Liver (tissue), 9 donors: ENCODE results near the gene NHLRC2. TPM values are rescaled to one million over a fixed set of nuclear protein-coding genes. Genes with fewer than 3 reads are reported as not detected.

Experiments
- DNase-seq: peaks from one replicate; pipeline ENCODE4 v3.0.0-alpha.2; 2017; ENCODE audit warnings: low spot score
- H3K27ac ChIP-seq, 2 donors: one replicate each; pipeline ENCODE4 v1.7.0; 2013; ENCODE audit warnings: inconsistent platforms in 2 of 2, low read length in 2 of 2, control low read depth in 1 of 2, low read depth in 1 of 2, mild to moderate bottlenecking in 1 of 2
- H3K27me3 ChIP-seq, 4 donors: one replicate each; pipeline versions ENCODE4 v1.6.1 to v1.7.0; 2013; ENCODE audit warnings: low read length in 3 of 4, inconsistent platforms in 1 of 4, mild to moderate bottlenecking in 1 of 4, moderate library complexity in 1 of 4; ENCODE audit not compliant: control insufficient read depth in 4 of 4, insufficient read depth in 4 of 4
- H3K36me3 ChIP-seq, 4 donors: one replicate each; pipeline versions ENCODE4 v1.6.1 to v1.7.0; 2013; ENCODE audit warnings: low read length in 3 of 4, mild to moderate bottlenecking in 3 of 4, low read depth in 1 of 4, moderate library complexity in 1 of 4; ENCODE audit not compliant: control insufficient read depth in 4 of 4, insufficient read depth in 3 of 4
- H3K4me1 ChIP-seq, 4 donors: one replicate each; pipeline versions ENCODE4 v1.6.1 to v1.7.0; 2013; ENCODE audit warnings: low read length in 3 of 4, mild to moderate bottlenecking in 3 of 4, moderate library complexity in 1 of 4; ENCODE audit not compliant: control insufficient read depth in 4 of 4, insufficient read depth in 4 of 4
- H3K4me3 ChIP-seq, 3 donors: one replicate each; pipeline versions ENCODE4 v1.6.1 to v1.7.0; 2013; ENCODE audit warnings: low read length in 3 of 3, control low read depth in 1 of 3, low read depth in 1 of 3, mild to moderate bottlenecking in 1 of 3
- H3K9ac ChIP-seq, 2 donors: one replicate each; pipeline ENCODE4 v1.7.0; 2013; ENCODE audit warnings: low read length in 2 of 2, mild to moderate bottlenecking in 2 of 2, moderate library complexity in 2 of 2, control low read depth in 1 of 2, low read depth in 1 of 2
- H3K9me3 ChIP-seq, 4 donors: one replicate each; pipeline versions ENCODE4 v1.6.1 to v1.7.0; 2013; ENCODE audit warnings: low read length in 3 of 4; ENCODE audit not compliant: control insufficient read depth in 4 of 4
- ATF3 ChIP-seq: IDR thresholded peaks from 2 replicates; pipeline ENCODE4 v1.6.1; 2016; ENCODE audit warnings: antibody characterized with exemption
- CTCF ChIP-seq: fragments of 150-350 bp; IDR thresholded peaks from 2 replicates; pipeline ENCODE4 v1.5.1; 2017; ENCODE audit warnings: improper control_type of control experiment, low read depth, low read length; ENCODE audit not compliant: missing input control
- EGR1 ChIP-seq, 2 donors: IDR thresholded peaks; 2 replicates each; pipeline ENCODE4 v1.6.1; 2016 to 2018; ENCODE audit warnings: antibody characterized with exemption in 2 of 2, low read depth in 2 of 2
- FOXA1 ChIP-seq: IDR thresholded peaks from 2 replicates; pipeline ENCODE4 v1.6.1; 2016; ENCODE audit warnings: antibody characterized with exemption
- FOXA2 ChIP-seq: IDR thresholded peaks from 2 replicates; pipeline ENCODE4 v1.6.1; 2016; ENCODE audit warnings: antibody characterized with exemption
- GABPA ChIP-seq, 2 donors: IDR thresholded peaks in 1 of 2; conservative IDR thresholded peaks in 1 of 2; 2 replicates each; pipeline ENCODE4 v1.6.1; 2016; ENCODE audit warnings: antibody characterized with exemption in 2 of 2, mild to moderate bottlenecking in 1 of 2, moderate library complexity in 1 of 2
- HNF4A ChIP-seq, 2 donors: conservative IDR thresholded peaks; 2 replicates each; pipeline ENCODE4 v1.6.1; 2016; ENCODE audit warnings: antibody characterized with exemption in 2 of 2, mild to moderate bottlenecking in 2 of 2
- HNF4G ChIP-seq: IDR thresholded peaks from 2 replicates; pipeline ENCODE4 v1.6.1; 2016; ENCODE audit warnings: antibody characterized with exemption
- JUND ChIP-seq, 2 donors: IDR thresholded peaks; 2 replicates each; pipeline ENCODE4 v1.6.1; 2016; ENCODE audit warnings: antibody characterized with exemption in 2 of 2
- MAX ChIP-seq: IDR thresholded peaks from 2 replicates; pipeline ENCODE4 v1.6.1; 2016; ENCODE audit warnings: antibody characterized with exemption
- NR2F2 ChIP-seq: IDR thresholded peaks from 2 replicates; pipeline ENCODE4 v1.6.1; 2016; ENCODE audit warnings: antibody characterized with exemption
- RAD21 ChIP-seq, 2 donors: IDR thresholded peaks; 2 replicates each; pipeline ENCODE4 v1.6.1; 2016; ENCODE audit warnings: antibody characterized with exemption in 2 of 2, mild to moderate bottlenecking in 2 of 2
- REST ChIP-seq: IDR thresholded peaks from 2 replicates; pipeline ENCODE4 v1.6.1; 2016; ENCODE audit warnings: antibody characterized with exemption, mild to moderate bottlenecking
- RXRA ChIP-seq, 2 donors: IDR thresholded peaks; 2 replicates each; pipeline ENCODE4 v1.6.1; 2017 to 2018; ENCODE audit warnings: antibody characterized with exemption in 2 of 2, mild to moderate bottlenecking in 1 of 2
- SP1 ChIP-seq: IDR thresholded peaks from 2 replicates; pipeline ENCODE4 v1.6.1; 2018; ENCODE audit warnings: antibody characterized with exemption, mild to moderate bottlenecking
- TAF1 ChIP-seq: conservative IDR thresholded peaks from 2 replicates; pipeline ENCODE4 v1.6.1; 2016; ENCODE audit warnings: antibody characterized with exemption, mild to moderate bottlenecking
- YY1 ChIP-seq: IDR thresholded peaks from 2 replicates; pipeline ENCODE4 v1.6.1; 2016; ENCODE audit warnings: antibody characterized with exemption, mild to moderate bottlenecking
- ZBTB33 ChIP-seq: IDR thresholded peaks from 2 replicates; pipeline ENCODE4 v1.6.1; 2016; ENCODE audit warnings: antibody characterized with exemption
- WGBS: extraction: QIAGEN DNeasy Blood & Tissue Kit; methylation state at CpG from one replicate; pipeline ENCODE4 v1.1.7; 2013; 5-methylcytosine and 5-hydroxymethylcytosine counted together
- polyA plus RNA-seq, 2 donors: library from polyadenylated mRNA; stranded (reverse) in 1 of 2; unstranded in 1 of 2; fragments of 200-250 nt in 1 of 2; fragments of >200 nt in 1 of 2; fragmentation: Nextera tagmentation in 1 of 2; extraction: Ambion mirVana in 1 of 2; gene quantifications; one replicate each; pipeline versions ENCODE4 v1.2.1 to v1.2.3, GENCODE V29; 2013 to 2015
- total RNA-seq, 2 donors: library from RNA; depleted of rRNA; stranded (reverse); fragments of >200 nt; gene quantifications; one replicate each; pipeline ENCODE4 v1.2.3, GENCODE V29; 2014
- donor health status: healthy.
- donor health status: healthy.
- donor health status: healthy.
- donor health status: healthy.
- donor health status: healthy.

NHLRC2 gene
- total and polyA plus RNA-seq, 4 donors: 2.3 to 14.2 (median 7.4) TPM

- no peak overlapping the region for H3K9ac ChIP-seq
- 90% methylated on average over 4 of the region's 4 CpGs for WGBS
- no peaks in the 10 kb centered on the region for H3K27me3 ChIP-seq
- no peak for DNase-seq
- TF ChIP-seq FOXA2 (no peak), SP1 (no peak), RXRA (IDR thresholded peaks at IDR 0.05) (no peak), GABPA (IDR thresholded peaks at IDR 0.05 in 1 of 2, conservative IDR thresholded peaks at IDR 0.05 in 1 of 2) (no peak), FOXA1 (no peak), NR2F2 (no peak), JUND (IDR thresholded peaks at IDR 0.05) (no peak), TAF1 (no peak), RAD21 (IDR thresholded peaks at IDR 0.05) (no peak), MAX (no peak), REST (no peak), YY1 (no peak), ZBTB33 (no peak), HNF4A (conservative IDR thresholded peaks at IDR 0.05) (no peak)
- H3K27ac ChIP-seq: no peak overlapping the region
- H3K4me3 ChIP-seq: no peak overlapping the region
- H3K4me1 ChIP-seq: no peaks in the 10 kb centered on the region
- H3K36me3 ChIP-seq: no peaks in the 10 kb centered on the region
- no peaks in the 10 kb centered on the region for H3K9me3 ChIP-seq
These were observed 34.5 kb upstream of the NHLRC2 start for GRCh38 chr10:113819989-113820388.

GRCh38 chr10:113820507-113820906 is 34.0 kb upstream of the NHLRC2 start:
- Histone ChIP-seq H3K9me3 (no peaks in the 10 kb centered on the region), H3K9ac (no peak overlapping the region), H3K27me3 (no peaks in the 10 kb centered on the region), H3K4me3 (no peak overlapping the region), H3K36me3 (no peaks in the 10 kb centered on the region), H3K27ac (no peak overlapping the region), H3K4me1 (no peaks in the 10 kb centered on the region)
- no peak for DNase-seq
- WGBS: 63% methylated on average over 8 of the region's 8 CpGs
- TF ChIP-seq GABPA (IDR thresholded peaks at IDR 0.05 in 1 of 2, conservative IDR thresholded peaks at IDR 0.05 in 1 of 2) (no peak), JUND (IDR thresholded peaks at IDR 0.05) (no peak), HNF4G (no peak), RXRA (IDR thresholded peaks at IDR 0.05) (no peak), MAX (no peak), ATF3 (no peak), FOXA2 (no peak), HNF4A (conservative IDR thresholded peaks at IDR 0.05) (no peak), EGR1 (IDR thresholded peaks at IDR 0.05; ENCODE audit: low read depth in 2 of 2) (no peak), REST (no peak), NR2F2 (no peak), CTCF (no peak), FOXA1 (no peak), RAD21 (IDR thresholded peaks at IDR 0.05) (no peak), TAF1 (no peak), YY1 (no peak), SP1 (no peak)
